ENCODE measurements around the gene MEGF8.

- TF ChIP-seq CTCF (IDR thresholded peaks at IDR 0.05) (no peak), POLR2A (IDR thresholded peaks at IDR 0.05) (no peak)
Observed at GRCh38 chr19:42281827-42282762, 43.3 kb upstream of the MEGF8 start.

Measured in esophagus squamous epithelium (tissue), 4 donors.